Caco-2 (cell line): ENCODE results near the gene NIT1. TPM values are rescaled to one million over a fixed set of nuclear protein-coding genes. Genes with fewer than 3 reads are reported as not detected.
A peak's percentile ranks its signal among the peaks of the same experiment; 100 is the strongest.

Experiments used
- Bru-seq: library from RNA; stranded (reverse); fragments of 400-500 nt; gene quantifications from one replicate; lab custom pipeline; 2021; lab: Mats Ljungman, UMichigan
- BruChase-seq, 2 experiments: library from RNA; stranded (reverse); fragments of 400-500 nt; gene quantifications; one replicate each; lab custom pipeline; 2021; lab: Mats Ljungman, UMichigan
- BruUV-seq: library from RNA; stranded (reverse); fragments of 400-500 nt; replicated peaks from 2 replicates; lab custom pipeline; 2021; lab: Mats Ljungman, UMichigan
- CTCF ChIA-PET: fragments of 300-600 bp; sonication (Branson Sonifier 250); formaldehyde crosslinking; loops from one replicate; lab custom pipeline; 2022; ENCODE audit warnings: antibody characterized with exemption; lab: Charles Lee
- POLR2A ChIA-PET: fragments of 300-600 bp; sonication (Branson Sonifier 250); formaldehyde crosslinking; loops from one replicate; lab custom pipeline; 2022; ENCODE audit warnings: antibody characterized with exemption; lab: Charles Lee
- DNase-seq, 2 experiments: peaks; one replicate each; pipeline versions ENCODE4 v3.0.0 to v3.0.0-alpha.2; 2020 to 2022
- H3K27me3 ChIP-seq: replicated peaks from 2 replicates; pipeline ENCODE4 v1.6.0; 2011; ENCODE audit warnings: low read length; ENCODE audit not compliant: control insufficient read depth, insufficient read depth
- H3K36me3 ChIP-seq: 2 replicates; pipeline ENCODE4 v1.5.1; 2011; ENCODE audit warnings: low read length; ENCODE audit not compliant: control insufficient read depth, insufficient read depth
- H3K4me1 ChIP-seq: fragments of 250-450 bp; sonication (Bioruptor Pico); 2 replicates; pipeline ENCODE4 v1.5.1; 2020; ENCODE audit warnings: mild to moderate bottlenecking
- H3K4me3 ChIP-seq: 2 replicates; pipeline ENCODE4 v1.5.1; 2011; ENCODE audit warnings: low read depth, mild to moderate bottlenecking, control low read depth, low read length
- H3K9me3 ChIP-seq: fragments of 250-450 bp; sonication (Bioruptor Pico); 2 replicates; pipeline ENCODE4 v1.5.1; 2020; ENCODE audit warnings: mild to moderate bottlenecking, moderate library complexity
- H3K27ac Mint-ChIP-seq: one replicate; pipeline ENCODE4 v1.8.0; 2022; ENCODE audit warnings: mixed read lengths; ENCODE audit not compliant: unreplicated experiment
- H3K27me3 Mint-ChIP-seq: one replicate; pipeline ENCODE4 v1.8.0; 2022; ENCODE audit warnings: mixed read lengths; ENCODE audit not compliant: insufficient read depth, unreplicated experiment
- H3K36me3 Mint-ChIP-seq: one replicate; pipeline ENCODE4 v1.8.0; 2022; ENCODE audit warnings: mild to moderate bottlenecking, mixed read lengths; ENCODE audit not compliant: insufficient read depth, unreplicated experiment
- H3K4me1 Mint-ChIP-seq: one replicate; pipeline ENCODE4 v1.8.0; 2022; ENCODE audit warnings: low read depth, mixed read lengths; ENCODE audit not compliant: unreplicated experiment
- H3K4me3 Mint-ChIP-seq: one replicate; pipeline ENCODE4 v1.8.0; 2022; ENCODE audit warnings: mild to moderate bottlenecking, moderate library complexity, mixed read lengths; ENCODE audit not compliant: unreplicated experiment
- H3K9me3 Mint-ChIP-seq: one replicate; pipeline ENCODE4 v1.8.0; 2022; ENCODE audit warnings: mixed read lengths; ENCODE audit not compliant: unreplicated experiment
- intact Hi-C: fragments of 100-400 bp; cut with micrococcal nuclease; formaldehyde crosslinking; loops from one replicate; pipeline ENCODE4 v1.10.0; 2022; ENCODE audit not compliant: unreplicated experiment
- long read RNA-seq: library from polyadenylated mRNA; stranded (forward); transcript quantifications from one replicate; pipeline ENCODE4 v2.0.0, GENCODE V29; 2022
- total RNA-seq: library from RNA; stranded (reverse); gene quantifications from 2 replicates; pipeline ENCODE4 v1.2.3, GENCODE V29; 2022
- TF ChIP-seq, protein P1 (sequence below), 2 experiments: fragments of 200-600 bp in 1 of 2; IDR thresholded peaks; 1 replicate in 1 of 2; 2 replicates in 1 of 2; pipeline versions ENCODE4 v1.5.1 to v1.8.0; 2011 to 2022; ENCODE audit warnings: antibody characterized with exemption in 1 of 2, control low read depth in 1 of 2, inconsistent platforms in 1 of 2, low read depth in 1 of 2, low read length in 1 of 2, mild to moderate bottlenecking in 1 of 2, moderate library complexity in 1 of 2; ENCODE audit not compliant: insufficient read depth in 1 of 2, severe bottlenecking in 1 of 2, unreplicated experiment in 1 of 2

NIT1 gene
- 41.8 and 42.1 TPM in 2 replicates for total RNA-seq
- percentile 77 among the genes with signal in this experiment for Bru-seq, nascent RNA
- percentile 67 among the genes with signal in this experiment for BruChase-seq, experiment 1, labeled RNA remaining after a 2-hour chase
- BruChase-seq, experiment 2, labeled RNA remaining after a 6-hour chase, result percentile 70 among the genes with signal in this experiment
- long read RNA-seq, transcript NIT1-203 (7 exons, 1,362 nt), result major isoform, 21 of 31 reads
- long read RNA-seq, partial matches to known transcripts, result 2 of 31 reads
- long read RNA-seq, other reads (novel, unspliced or antisense), result 5 of 31 reads

- no peaks in the 10 kb centered on the region for H3K9me3 Mint-ChIP-seq
- intact Hi-C loops, result loop anchor here (5.0 kb wide), 1 partner anchor 59 kb away; the partner anchor contains the start of gene B4GALT3
- H3K4me3 Mint-ChIP-seq, result peak within 1 kb of the TSS; percentile 99
- H3K36me3 Mint-ChIP-seq, result peaks cover 53% of the 10 kb centered on the region
- TF ChIP-seq, protein P1, sequence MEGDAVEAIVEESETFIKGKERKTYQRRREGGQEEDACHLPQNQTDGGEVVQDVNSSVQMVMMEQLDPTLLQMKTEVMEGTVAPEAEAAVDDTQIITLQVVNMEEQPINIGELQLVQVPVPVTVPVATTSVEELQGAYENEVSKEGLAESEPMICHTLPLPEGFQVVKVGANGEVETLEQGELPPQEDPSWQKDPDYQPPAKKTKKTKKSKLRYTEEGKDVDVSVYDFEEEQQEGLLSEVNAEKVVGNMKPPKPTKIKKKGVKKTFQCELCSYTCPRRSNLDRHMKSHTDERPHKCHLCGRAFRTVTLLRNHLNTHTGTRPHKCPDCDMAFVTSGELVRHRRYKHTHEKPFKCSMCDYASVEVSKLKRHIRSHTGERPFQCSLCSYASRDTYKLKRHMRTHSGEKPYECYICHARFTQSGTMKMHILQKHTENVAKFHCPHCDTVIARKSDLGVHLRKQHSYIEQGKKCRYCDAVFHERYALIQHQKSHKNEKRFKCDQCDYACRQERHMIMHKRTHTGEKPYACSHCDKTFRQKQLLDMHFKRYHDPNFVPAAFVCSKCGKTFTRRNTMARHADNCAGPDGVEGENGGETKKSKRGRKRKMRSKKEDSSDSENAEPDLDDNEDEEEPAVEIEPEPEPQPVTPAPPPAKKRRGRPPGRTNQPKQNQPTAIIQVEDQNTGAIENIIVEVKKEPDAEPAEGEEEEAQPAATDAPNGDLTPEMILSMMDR (IDR thresholded peaks at IDR 0.05; ENCODE audit: insufficient read depth in 1 of 2, low read depth in 1 of 2, low read length in 1 of 2, severe bottlenecking in 1 of 2, unreplicated experiment in 1 of 2), result no peak
- Histone ChIP-seq H3K4me1 (peaks cover 17% of the 10 kb centered on the region), H3K4me3 (peak within 1 kb of the TSS; percentile 91), H3K27me3 (no peaks in the 10 kb centered on the region), H3K36me3 (peaks cover 5% of the 10 kb centered on the region; the same call in 1 of the 2 replicates), H3K9me3 (no peaks in the 10 kb centered on the region)
- no peaks in the 10 kb centered on the region for H3K27me3 Mint-ChIP-seq
- peak within 1 kb of the TSS; percentile 96 for H3K27ac Mint-ChIP-seq
- H3K4me1 Mint-ChIP-seq, result peaks cover 13% of the 10 kb centered on the region
- ChIA-PET CTCF (interaction anchor here (0.6 to 1.4 kb wide), 5 partner anchors 14 to 272 kb away, joined by 3 to 6 read pairs (median 3); partner anchors contain the start of genes DEDD and ITLN2), POLR2A (interaction anchor here (0.5 to 1.8 kb wide), 5 partner anchors 15 to 97 kb away, joined by 3 to 16 read pairs (median 7); partner anchors contain the start of genes DEDD, F11R, UFC1 and USF1)
- no TSS peak for BruUV-seq
- peak; percentile 91 to 92 for DNase-seq
Measured at GRCh38 chr1:161117759-161118581, at the start of gene NIT1, which contains the start of gene PFDN2. NIT1 (plus strand) TSS chr1:161118105; CDS start chr1:161118177, 72 bp downstream. PFDN2 (minus strand) TSS chr1:161118037; CDS start chr1:161118026, 11 bp downstream.

GRCh38 chr1:161068306-161069234 is 49.3 kb upstream of the NIT1 start:
- TF ChIP-seq, protein P1 (IDR thresholded peaks at IDR 0.05; ENCODE audit: insufficient read depth in 1 of 2, low read depth in 1 of 2, low read length in 1 of 2, severe bottlenecking in 1 of 2, unreplicated experiment in 1 of 2), result no peak
- Mint-ChIP-seq H3K9me3 (no peaks in the 10 kb centered on the region), H3K4me1 (peaks cover 9% of the 10 kb centered on the region), H3K4me3 (no peak overlapping the region), H3K36me3 (no peaks in the 10 kb centered on the region), H3K27ac (no peak overlapping the region), H3K27me3 (peaks cover 3% of the 10 kb centered on the region)
- CTCF ChIA-PET, result interaction anchor here (0.5 kb wide), 1 partner anchor 75 kb away, joined by 4 read pairs; no protein-coding TSS in a partner anchor
- no peaks in the 10 kb centered on the region for H3K4me1 ChIP-seq
- H3K4me3 ChIP-seq, result no peak overlapping the region
- no peaks in the 10 kb centered on the region for H3K36me3 ChIP-seq
- BruUV-seq, result no TSS peak
- H3K27me3 ChIP-seq, result no peaks in the 10 kb centered on the region
- intact Hi-C loops, result no loop called here
- no peak for DNase-seq
- no peaks in the 10 kb centered on the region for H3K9me3 ChIP-seq
- POLR2A ChIA-PET, result no interaction called here
